Calu3 (cell line): Measurements from ENCODE around the gene REN. TPM values are rescaled to one million over a fixed set of nuclear protein-coding genes. Genes with fewer than 3 reads are reported as not detected.

ENCODE experiments used
- BruUV-seq: library from RNA; stranded (reverse); fragments of 400-500 nt; replicated peaks from 2 replicates; lab custom pipeline; 2021; lab: Mats Ljungman, UMichigan
- CTCF ChIA-PET: fragments of 300-600 bp; sonication (Branson Sonifier 250); formaldehyde crosslinking; loops from one replicate; lab custom pipeline; 2022; ENCODE audit warnings: antibody characterized with exemption; lab: Charles Lee
- DNase-seq: peaks from one replicate; pipeline ENCODE4 v3.0.0; 2022
- H3K27ac Mint-ChIP-seq: one replicate; pipeline ENCODE4 v1.8.0; 2022; ENCODE audit warnings: mixed read lengths; ENCODE audit not compliant: unreplicated experiment
- H3K27me3 Mint-ChIP-seq: one replicate; pipeline ENCODE4 v1.8.0; 2022; ENCODE audit warnings: mixed read lengths; ENCODE audit not compliant: unreplicated experiment
- H3K36me3 Mint-ChIP-seq: one replicate; pipeline ENCODE4 v1.8.0; 2022; ENCODE audit warnings: mild to moderate bottlenecking, moderate library complexity, mixed read lengths; ENCODE audit not compliant: insufficient read depth, unreplicated experiment
- H3K4me1 Mint-ChIP-seq: one replicate; pipeline ENCODE4 v1.8.0; 2022; ENCODE audit warnings: mild to moderate bottlenecking, low read depth, mixed read lengths; ENCODE audit not compliant: unreplicated experiment
- H3K4me3 Mint-ChIP-seq: one replicate; pipeline ENCODE4 v1.8.0; 2022; ENCODE audit warnings: mild to moderate bottlenecking, low read depth, moderate library complexity, mixed read lengths; ENCODE audit not compliant: unreplicated experiment
- H3K9me3 Mint-ChIP-seq: one replicate; pipeline ENCODE4 v1.8.0; 2022; ENCODE audit warnings: low read depth, mixed read lengths; ENCODE audit not compliant: unreplicated experiment
- CTCF ChIP-seq: fragments of 200-600 bp; IDR thresholded peaks from one replicate; pipeline ENCODE4 v1.8.0; 2022; ENCODE audit warnings: antibody characterized with exemption; ENCODE audit not compliant: unreplicated experiment
- intact Hi-C: fragments of 100-400 bp; cut with micrococcal nuclease; formaldehyde crosslinking; loops from one replicate; pipeline ENCODE4 v1.10.0; 2022; ENCODE audit not compliant: unreplicated experiment
- total RNA-seq: library from RNA; stranded (reverse); gene quantifications from 2 replicates; pipeline ENCODE4 v1.2.3, GENCODE V29; 2022

Gene REN
- total RNA-seq, 1 experiment from 2014 or later = not detected

DNA sequence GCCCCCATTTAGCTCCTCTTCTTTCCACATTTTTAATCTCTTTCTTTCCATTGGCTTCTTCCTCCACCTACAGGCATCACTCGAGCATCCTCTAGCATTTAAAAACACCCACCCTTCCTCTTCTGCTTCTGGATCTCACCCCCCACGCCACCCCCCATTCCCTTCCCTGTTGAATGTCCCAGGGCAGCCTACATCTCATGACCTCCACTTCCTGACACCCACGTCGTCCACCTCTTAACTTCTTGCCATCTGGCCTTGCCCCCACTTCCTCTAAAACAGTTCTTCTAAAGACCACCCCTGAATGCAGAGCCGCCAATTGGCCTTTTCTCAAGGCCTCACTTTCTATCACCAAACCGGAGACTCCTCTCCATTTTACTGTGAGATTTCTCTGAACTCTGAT, 8.2 kb downstream of the REN start:
- peaks cover 59% of the 10 kb centered on the region for H3K27me3 Mint-ChIP-seq
- H3K4me1 Mint-ChIP-seq = no peaks in the 10 kb centered on the region
- H3K9me3 Mint-ChIP-seq = no peaks in the 10 kb centered on the region
- H3K4me3 Mint-ChIP-seq = no peak overlapping the region
- CTCF ChIA-PET = interaction anchor here (0.7 kb wide), 1 partner anchor 371 kb away, joined by 3 read pairs; no protein-coding TSS in a partner anchor
- H3K27ac Mint-ChIP-seq = no peak overlapping the region
- no peak for DNase-seq
- H3K36me3 Mint-ChIP-seq = peaks cover 5% of the 10 kb centered on the region
- no TSS peak for BruUV-seq
- TF ChIP-seq CTCF = no peak
- intact Hi-C loops = no loop called here

- H3K36me3 Mint-ChIP-seq = peaks cover 17% of the 10 kb centered on the region
- no peaks in the 10 kb centered on the region for H3K9me3 Mint-ChIP-seq
- no peak overlapping the region for H3K27ac Mint-ChIP-seq
- intact Hi-C loops = no loop called here
- H3K27me3 Mint-ChIP-seq = peaks cover 59% of the 10 kb centered on the region
- no peak for DNase-seq
- H3K4me1 Mint-ChIP-seq = no peaks in the 10 kb centered on the region
- no peak overlapping the region for H3K4me3 Mint-ChIP-seq
- TF ChIP-seq CTCF = no peak
- CTCF ChIA-PET = interaction anchor here (0.7 kb wide), 1 partner anchor 43 kb away, joined by 3 read pairs; no protein-coding TSS in a partner anchor
- no TSS peak for BruUV-seq
These were observed 10.3 kb downstream of the REN start for GRCh38 chr1:204155881-204156280.

DNA sequence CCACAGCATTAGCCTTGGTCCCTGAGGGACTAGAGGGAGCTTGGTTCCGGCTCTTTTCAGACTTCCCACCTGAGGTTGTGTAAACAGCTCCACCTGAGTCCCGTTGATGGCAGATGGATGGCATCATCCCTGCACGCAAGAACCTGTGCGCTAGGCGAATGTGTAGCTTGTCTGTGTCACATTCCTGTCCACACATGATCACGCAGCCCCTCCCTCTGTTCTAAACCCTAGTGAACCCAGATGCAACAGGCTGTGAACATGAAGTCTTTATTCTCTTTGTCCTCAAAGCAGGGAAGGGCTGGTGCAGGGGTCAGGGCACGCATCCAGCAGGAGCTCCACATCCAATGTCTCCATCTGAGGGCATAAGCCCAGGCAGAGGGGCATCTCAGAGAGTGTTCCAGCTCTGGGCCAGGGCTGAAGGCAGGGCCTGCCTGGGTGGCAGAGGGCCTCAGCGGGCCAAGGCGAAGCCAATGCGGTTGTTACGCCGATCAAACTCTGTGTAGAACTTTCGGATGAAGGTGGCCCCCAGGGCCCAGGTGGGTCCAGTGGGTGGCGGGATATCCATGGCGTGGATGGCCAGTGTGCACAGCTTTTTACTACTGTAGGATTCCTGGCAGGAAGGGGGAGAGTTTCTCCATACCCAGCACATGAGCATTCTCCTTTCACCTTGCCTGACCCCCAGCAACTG, 11.4 kb downstream of the REN start:
- DNase-seq = no peak
- Mint-ChIP-seq H3K27ac (no peak overlapping the region), H3K27me3 (peaks cover 59% of the 10 kb centered on the region), H3K4me1 (no peaks in the 10 kb centered on the region), H3K9me3 (no peaks in the 10 kb centered on the region), H3K36me3 (peaks cover 21% of the 10 kb centered on the region), H3K4me3 (no peak overlapping the region)
- intact Hi-C loops = no loop called here
- CTCF ChIA-PET = no interaction called here
- TF ChIP-seq CTCF = no peak
- no TSS peak for BruUV-seq

DNA sequence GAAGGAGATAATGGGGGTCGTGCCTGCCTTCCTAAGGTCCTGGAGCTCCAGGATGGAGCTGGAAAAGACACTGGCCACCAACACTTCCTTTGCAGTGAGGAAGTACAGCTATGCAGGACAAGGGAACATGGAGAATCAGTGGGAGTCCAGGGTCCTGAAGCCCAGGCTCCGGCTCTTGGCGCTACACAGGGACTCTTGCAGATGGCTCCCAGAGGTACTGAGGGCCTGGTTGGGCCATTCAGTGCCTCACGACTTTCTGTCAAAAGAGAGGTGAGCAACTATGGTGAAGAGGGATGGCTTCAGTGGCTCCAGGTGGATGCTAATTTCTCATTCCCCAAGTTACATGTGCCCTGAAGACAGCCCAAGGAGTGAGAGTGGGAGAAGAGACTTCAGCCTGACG, 12.5 kb downstream of the REN start:
- TF ChIP-seq CTCF = no peak
- BruUV-seq = no TSS peak
- Mint-ChIP-seq H3K27ac (no peak overlapping the region), H3K9me3 (no peaks in the 10 kb centered on the region), H3K36me3 (peaks cover 21% of the 10 kb centered on the region), H3K4me3 (no peak overlapping the region), H3K4me1 (no peaks in the 10 kb centered on the region), H3K27me3 (peaks cover 55% of the 10 kb centered on the region)
- CTCF ChIA-PET = no interaction called here
- intact Hi-C loops = no loop called here
- DNase-seq = no peak
